Measurements from ENCODE around the gene LRRTM4.

The LRRTM4 gene

GRCh38 chr2:77469106-77469505, 53.1 kb downstream of the LRRTM4 start:
- DNase-seq = no peak

GRCh38 chr2:77459840-77460239, 62.3 kb downstream of the LRRTM4 start:
- DNase-seq = no peak

- no peak for DNase-seq
Observed at GRCh38 chr2:77458216-77458615, 64.0 kb downstream of the LRRTM4 start.

- DNase-seq = no peak
Observed at GRCh38 chr2:77457665-77458064, 64.5 kb downstream of the LRRTM4 start.

- DNase-seq = no peak
Observed at GRCh38 chr2:77443076-77443475, 79.1 kb downstream of the LRRTM4 start.

- no peak for DNase-seq
Observed at GRCh38 chr2:77434880-77435279, 87.3 kb downstream of the LRRTM4 start.

GRCh38 chr2:77428946-77429345, 93.2 kb downstream of the LRRTM4 start:
- no peak for DNase-seq

- DNase-seq = no peak
Observed at GRCh38 chr2:77421971-77422370, 100.2 kb downstream of the LRRTM4 start.

- DNase-seq = no peak
Observed at GRCh38 chr2:77418537-77418936, 103.6 kb downstream of the LRRTM4 start.

- DNase-seq = no peak
Observed at GRCh38 chr2:77404189-77404588, 118.0 kb downstream of the LRRTM4 start.

GRCh38 chr2:77398970-77399600, 123.1 kb downstream of the LRRTM4 start:
- no peak for DNase-seq

- DNase-seq = no peak
Observed at GRCh38 chr2:77397763-77398162, 124.4 kb downstream of the LRRTM4 start.

- DNase-seq = no peak
Observed at GRCh38 chr2:77395011-77395410, 127.2 kb downstream of the LRRTM4 start.

GRCh38 chr2:77391119-77391518, 131.1 kb downstream of the LRRTM4 start:
- DNase-seq = no peak

GRCh38 chr2:77387324-77387723, 134.9 kb downstream of the LRRTM4 start:
- DNase-seq = no peak

- DNase-seq = no peak
Observed at GRCh38 chr2:77372636-77373035, 149.5 kb downstream of the LRRTM4 start.

- DNase-seq = no peak
Observed at GRCh38 chr2:77370511-77370910, 151.7 kb downstream of the LRRTM4 start.

GRCh38 chr2:77363277-77363676, 158.9 kb downstream of the LRRTM4 start:
- DNase-seq = no peak

GRCh38 chr2:77348821-77349220, 173.4 kb downstream of the LRRTM4 start:
- DNase-seq = no peak

- DNase-seq = no peak
Observed at GRCh38 chr2:77336013-77336412, 186.2 kb downstream of the LRRTM4 start.

- DNase-seq = no peak
Observed at GRCh38 chr2:77328134-77328931, 193.8 kb downstream of the LRRTM4 start.

- DNase-seq = no peak
Observed at GRCh38 chr2:77325395-77325794, 196.8 kb downstream of the LRRTM4 start.

- no peak for DNase-seq
Observed at GRCh38 chr2:77322431-77322830, 199.7 kb downstream of the LRRTM4 start.

- no peak for DNase-seq
Observed at GRCh38 chr2:77314721-77315120, 207.5 kb downstream of the LRRTM4 start.

- DNase-seq = no peak
Observed at GRCh38 chr2:77310416-77310815, 211.8 kb downstream of the LRRTM4 start.

All from T-helper 9 cell (primary cell).